ENCODE data around the gene GIPR. TPM values are rescaled to one million over a fixed set of nuclear protein-coding genes. Genes with fewer than 3 reads are reported as not detected.

Gene GIPR
- total and polyA plus RNA-seq, 2 of the 13 experiments (the other 11 are each of a cell fraction or from before 2014, with no cell fraction given), result 0.15 to 1.2 TPM

GRCh38 chr19:45692187-45693105 is 24.4 kb downstream of the GIPR start, which contains the start of gene QPCTL (continued):
- TF ChIP-seq IKZF5 (CRISPR knock-in tag; IDR thresholded peaks at IDR 0.05) (0 out of 2 replicates have a peak, but pooled peaks have one; percentile 0), ARNTL (CRISPR knock-in tag; IDR thresholded peaks at IDR 0.05) (peak; percentile 46), ZNF124 (CRISPR knock-in tag; IDR thresholded peaks at IDR 0.05) (peak; percentile 20; the same call in 1 of the 2 replicates), GABPB1 (CRISPR knock-in tag; IDR thresholded peaks at IDR 0.05) (peak; percentile 78), MTERF4 (CRISPR knock-in tag; IDR thresholded peaks at IDR 0.05) (0 out of 2 replicates have a peak, but pooled peaks have one; percentile 77), MXD4 (CRISPR knock-in tag; IDR thresholded peaks at IDR 0.05) (peak; percentile 64; the same call in 1 of the 2 replicates), MAZ (IDR thresholded peaks at IDR 0.05; ENCODE audit: borderline replicate concordance, low read depth, low read length) (peak; percentile 66; the same call in 1 of the 2 replicates), MAZ (CRISPR knock-in tag; IDR thresholded peaks at IDR 0.05; ENCODE audit: low read depth) (no peak), KAT7 (CRISPR knock-in tag; IDR thresholded peaks at IDR 0.05; ENCODE audit: borderline replicate concordance) (0 out of 2 replicates have a peak, but pooled peaks have one; percentile 3), RARG (CRISPR knock-in tag; IDR thresholded peaks at IDR 0.05; ENCODE audit: low read depth) (no peak), HOXA3 (CRISPR knock-in tag; IDR thresholded peaks at IDR 0.05) (peak; percentile 11; the same call in 1 of the 2 replicates), ELF1 (CRISPR knock-in tag; IDR thresholded peaks at IDR 0.05) (peak; percentile 63), SRF (IDR thresholded peaks at IDR 0.05; ENCODE audit: low read depth, low read length) (0 out of 2 replicates have a peak, but pooled peaks have one; percentile 42), ZC3H4 (CRISPR knock-in tag; IDR thresholded peaks at IDR 0.05; ENCODE audit: borderline replicate concordance) (no peak), ZNF670 (CRISPR knock-in tag; IDR thresholded peaks at IDR 0.05; ENCODE audit: borderline replicate concordance) (no peak), RFXAP (CRISPR knock-in tag; IDR thresholded peaks at IDR 0.05; ENCODE audit: borderline replicate concordance) (0 out of 2 replicates have a peak, but pooled peaks have one; percentile 60), ZBTB38 (CRISPR knock-in tag; IDR thresholded peaks at IDR 0.05) (peak; percentile 58), ZNF616 (CRISPR knock-in tag; IDR thresholded peaks at IDR 0.05; ENCODE audit: low read depth) (peak; percentile 92), SALL1 (CRISPR knock-in tag; IDR thresholded peaks at IDR 0.05) (peak; percentile 18), NCOA5 (CRISPR knock-in tag; IDR thresholded peaks at IDR 0.05) (no peak), PHF20 (CRISPR knock-in tag; IDR thresholded peaks at IDR 0.05) (peak; percentile 5; the same call in 1 of the 2 replicates), PBX3 (CRISPR knock-in tag; IDR thresholded peaks at IDR 0.05; ENCODE audit: borderline replicate concordance) (no peak), ZNF138 (CRISPR knock-in tag; IDR thresholded peaks at IDR 0.05; ENCODE audit: low read depth) (peak; percentile 75; the same call in 1 of the 2 replicates), ZNF605 (CRISPR knock-in tag; IDR thresholded peaks at IDR 0.05) (peak; percentile 88), ZNF704 (CRISPR knock-in tag; IDR thresholded peaks at IDR 0.05; ENCODE audit: borderline replicate concordance) (peak; percentile 42; the same call in 1 of the 2 replicates)
